Astrocyte (in vitro differentiated cells and primary cell): ENCODE measurements around the gene CPSF2. TPM values are rescaled to one million over a fixed set of nuclear protein-coding genes. Genes with fewer than 3 reads are reported as not detected.
"Not testable (repeated sequence)": the region's sequence is repeated elsewhere in the genome, so short reads cannot be mapped to it uniquely, and the experiment has no call there.

Experiments
- DNase-seq: peaks from one replicate; pipeline ENCODE4 v3.0.0-alpha.2; 2010; ENCODE audit warnings: low read depth
- FAIRE-seq: peaks from 2 replicates; lab custom pipeline; 2011; peaks lifted over from hg19 to GRCh38; lab: Jason Lieb, UNC
- H2AFZ ChIP-seq: 2 replicates; pipeline ENCODE4 v1.6.0; 2012; ENCODE audit warnings: low read depth, low read length, inconsistent platforms
- H3K27ac ChIP-seq: 2 replicates; pipeline ENCODE4 v1.5.1; 2011; ENCODE audit warnings: low read depth, low read length, inconsistent platforms
- H3K27me3 ChIP-seq: 2 replicates; pipeline ENCODE4 v1.6.0; 2011; ENCODE audit warnings: low read length, inconsistent platforms; ENCODE audit not compliant: insufficient read depth
- H3K36me3 ChIP-seq: 2 replicates; pipeline ENCODE4 v1.5.1; 2011; ENCODE audit warnings: low read length, inconsistent platforms; ENCODE audit not compliant: insufficient read depth
- H3K4me1 ChIP-seq: 2 replicates; pipeline ENCODE4 v1.5.1; 2011; ENCODE audit warnings: low read length, inconsistent platforms; ENCODE audit not compliant: insufficient read depth
- H3K4me2 ChIP-seq: 2 replicates; pipeline ENCODE4 v1.6.0; 2012; ENCODE audit warnings: low read length, inconsistent platforms
- H3K4me3 ChIP-seq: 2 replicates; pipeline ENCODE4 v1.5.1; 2011; ENCODE audit warnings: low read depth, mild to moderate bottlenecking, low read length, inconsistent platforms; ENCODE audit not compliant: insufficient read depth
- H3K79me2 ChIP-seq: 2 replicates; pipeline ENCODE4 v1.6.0; 2012; ENCODE audit warnings: mild to moderate bottlenecking, low read length, inconsistent platforms; ENCODE audit not compliant: insufficient read depth
- H3K9ac ChIP-seq: 2 replicates; pipeline ENCODE4 v1.6.0; 2012; ENCODE audit warnings: mild to moderate bottlenecking, low read length, inconsistent platforms
- H3K9me3 ChIP-seq: 2 replicates; pipeline ENCODE4 v1.5.1; 2012; ENCODE audit warnings: low read depth, mild to moderate bottlenecking, low read length, inconsistent platforms; ENCODE audit not compliant: insufficient read depth
- H4K20me1 ChIP-seq: 2 replicates; pipeline ENCODE4 v1.6.0; 2012; ENCODE audit warnings: low read length, inconsistent platforms; ENCODE audit not compliant: insufficient read depth
- H3K27ac Mint-ChIP-seq: one replicate; pipeline ENCODE4 v1.8.0; 2021; ENCODE audit warnings: mild to moderate bottlenecking, mixed read lengths; ENCODE audit not compliant: unreplicated experiment
- H3K27me3 Mint-ChIP-seq: one replicate; pipeline ENCODE4 v1.8.0; 2021; ENCODE audit warnings: low read depth, mixed read lengths; ENCODE audit not compliant: unreplicated experiment
- H3K36me3 Mint-ChIP-seq: one replicate; pipeline ENCODE4 v1.8.0; 2021; ENCODE audit warnings: low read depth, mixed read lengths; ENCODE audit not compliant: unreplicated experiment
- H3K4me1 Mint-ChIP-seq: one replicate; pipeline ENCODE4 v1.8.0; 2021; ENCODE audit warnings: low read depth, mixed read lengths; ENCODE audit not compliant: unreplicated experiment
- H3K4me3 Mint-ChIP-seq: one replicate; pipeline ENCODE4 v1.8.0; 2021; ENCODE audit warnings: mild to moderate bottlenecking, moderate library complexity, mixed read lengths; ENCODE audit not compliant: unreplicated experiment
- H3K9me3 Mint-ChIP-seq: one replicate; pipeline ENCODE4 v1.8.0; 2021; ENCODE audit warnings: mild to moderate bottlenecking, mixed read lengths; ENCODE audit not compliant: unreplicated experiment
- CTCF ChIP-seq: IDR thresholded peaks from 2 replicates; pipeline ENCODE4 v1.5.1; 2011; ENCODE audit warnings: low read depth, mild to moderate bottlenecking, inconsistent platforms, low read length, moderate library complexity; ENCODE audit not compliant: insufficient read depth
- EZH2 ChIP-seq: IDR thresholded peaks from 2 replicates; pipeline ENCODE4 v1.6.1; 2012; ENCODE audit warnings: mild to moderate bottlenecking, low read length, inconsistent platforms; ENCODE audit not compliant: insufficient read depth
- total RNA-seq: library from RNA; stranded (reverse); gene quantifications from 2 replicates; pipeline ENCODE4 v1.2.1, GENCODE V29; 2021

The CPSF2 gene
- total RNA-seq, 1 donor from 2014 or later = 58.6 TPM

DNA sequence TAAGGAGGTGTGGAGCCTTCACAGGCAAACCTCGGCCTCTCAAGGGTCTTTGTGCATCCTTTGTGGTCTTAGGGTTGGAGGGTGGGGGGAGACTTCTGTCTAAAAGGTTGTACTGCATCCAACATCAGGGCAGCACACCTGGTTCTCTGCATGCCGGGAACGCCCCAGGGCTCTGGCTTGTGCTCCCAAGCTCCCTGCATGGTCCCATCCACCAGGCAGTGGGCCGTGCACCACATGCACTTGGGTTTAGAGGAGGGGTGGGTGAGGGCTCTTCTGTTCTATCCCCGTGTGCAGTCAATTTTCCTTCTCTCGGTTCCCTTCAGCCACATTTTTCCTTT is 86.1 kb downstream of the CPSF2 start:
- H3K27me3 ChIP-seq = no peaks in the 10 kb centered on the region
- Mint-ChIP-seq H3K36me3 (peaks cover 4% of the 10 kb centered on the region), H3K9me3 (peaks cover 14% of the 10 kb centered on the region), H3K4me1 (no peaks in the 10 kb centered on the region), H3K4me3 (no peak overlapping the region), H3K27ac (no peak overlapping the region), H3K27me3 (peaks cover 44% of the 10 kb centered on the region)
- FAIRE-seq = no peak
- H3K4me2 ChIP-seq = no peak overlapping the region
- H3K4me1 ChIP-seq = no peaks in the 10 kb centered on the region
- H3K36me3 ChIP-seq = no peaks in the 10 kb centered on the region
- TF ChIP-seq EZH2 (no peak), CTCF (no peak)
- H3K79me2 ChIP-seq = no peaks in the 10 kb centered on the region
- H4K20me1 ChIP-seq = no peaks in the 10 kb centered on the region
- no peak for DNase-seq
- no peaks in the 10 kb centered on the region for H3K9me3 ChIP-seq
- H3K27ac ChIP-seq = no peak overlapping the region
- no peak overlapping the region for H3K4me3 ChIP-seq
- H3K9ac ChIP-seq = no peak overlapping the region
- H2AFZ ChIP-seq = no peak overlapping the region

- Mint-ChIP-seq H3K4me1 (no peaks in the 10 kb centered on the region), H3K27ac (no peak overlapping the region), H3K9me3 (peaks cover 17% of the 10 kb centered on the region), H3K36me3 (peaks cover 6% of the 10 kb centered on the region), H3K4me3 (no peak overlapping the region), H3K27me3 (peaks cover 35% of the 10 kb centered on the region)
- Histone ChIP-seq H3K9ac (no peak overlapping the region), H3K36me3 (no peaks in the 10 kb centered on the region), H3K4me2 (no peak overlapping the region), H3K4me1 (no peaks in the 10 kb centered on the region), H3K79me2 (no peaks in the 10 kb centered on the region), H3K27ac (no peak overlapping the region), H3K27me3 (no peaks in the 10 kb centered on the region), H3K9me3 (no peaks in the 10 kb centered on the region), H4K20me1 (no peaks in the 10 kb centered on the region), H2AFZ (no peak overlapping the region), H3K4me3 (no peak overlapping the region)
- FAIRE-seq (no peak), DNase-seq (no peak)
- no peak for TF ChIP-seq CTCF
- no peak for TF ChIP-seq EZH2
Observed at GRCh38 chr14:92209141-92209540, 87.4 kb downstream of the CPSF2 start.

DNA sequence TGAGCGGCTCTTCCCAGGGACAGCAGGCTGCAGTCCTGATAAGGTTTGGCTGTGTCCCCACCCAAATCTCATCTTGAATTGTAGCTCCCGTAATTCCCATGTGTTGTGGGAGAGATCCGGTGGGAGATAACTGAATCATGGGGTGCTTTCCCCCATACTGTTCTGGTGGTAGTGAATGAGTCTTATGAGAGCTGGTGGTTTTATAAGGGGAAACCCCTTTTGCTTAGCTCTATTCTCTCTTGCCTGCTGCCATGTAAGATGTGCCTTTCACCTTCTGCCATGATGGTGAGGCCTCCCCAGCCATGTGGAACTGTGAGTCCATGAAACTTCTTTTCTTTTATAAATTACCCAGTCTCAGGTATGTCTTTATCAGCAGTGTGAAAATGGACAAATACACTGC is 91.4 kb downstream of the CPSF2 start:
- not testable (repeated sequence) for H3K27ac Mint-ChIP-seq, FAIRE-seq, H3K9ac ChIP-seq

More for the DNA sequence above, 91.4 kb downstream of the CPSF2 start:
- H3K4me2 ChIP-seq, H3K4me3 Mint-ChIP-seq, H3K27me3 ChIP-seq, H3K9me3 ChIP-seq, H2AFZ ChIP-seq, H3K4me1 Mint-ChIP-seq, H3K36me3 ChIP-seq, DNase-seq, H3K79me2 ChIP-seq, H3K36me3 Mint-ChIP-seq, H3K27ac ChIP-seq, H4K20me1 ChIP-seq, H3K4me1 ChIP-seq, H3K4me3 ChIP-seq: not testable (repeated sequence)
- Mint-ChIP-seq H3K27me3 (peaks cover 24% of the 10 kb centered on the region), H3K9me3 (peaks cover 16% of the 10 kb centered on the region)
